Body of pancreas (tissue), 4 donors: ENCODE measurements around the gene SLC4A3. TPM values are rescaled to one million over a fixed set of nuclear protein-coding genes. Genes with fewer than 3 reads are reported as not detected.

Experiments
- ATAC-seq: fragments of 150-250 bp; one replicate; pipeline ENCODE4 v1.9.1; 2016
- DNase-seq, 4 donors: peaks; one replicate each; pipeline ENCODE4 v3.0.0-alpha.2; 2019
- H3K27ac ChIP-seq, 4 donors: fragments of 200-600 bp; sonication (generic); 1 replicate in 3 of 4; 2 replicates in 1 of 4; pipeline versions ENCODE4 v1.5.1 to v1.6.1; 2016 to 2019; ENCODE audit warnings: mild to moderate bottlenecking in 1 of 4, mixed read lengths in 1 of 4, moderate library complexity in 1 of 4
- H3K27me3 ChIP-seq, 2 donors: fragments of 200-600 bp; sonication (generic); one replicate each; pipeline ENCODE4 v1.6.0; 2016; ENCODE audit warnings: mild to moderate bottlenecking in 1 of 2
- H3K36me3 ChIP-seq, 2 donors: fragments of 200-600 bp; sonication (generic); replicated peaks in 1 of 2; 2 replicates each; pipeline ENCODE4 v1.5.1; 2016; ENCODE audit warnings: low read depth in 2 of 2; ENCODE audit not compliant: insufficient read depth in 1 of 2
- H3K4me1 ChIP-seq: fragments of 200-600 bp; sonication (generic); one replicate; pipeline ENCODE4 v1.6.0; 2016
- H3K4me3 ChIP-seq, 2 donors: fragments of 200-600 bp; sonication (generic); 1 replicate in 1 of 2; 2 replicates in 1 of 2; pipeline ENCODE4 v1.5.1; 2016 to 2019
- H3K9me3 ChIP-seq, 3 donors: fragments of 200-600 bp; sonication (generic); 1 replicate in 2 of 3; 2 replicates in 1 of 3; pipeline ENCODE4 v1.5.1; 2016
- CTCF ChIP-seq, 7 experiments: fragments of 450-650 bp in 4 of 7; fragments of 200-600 bp in 3 of 7; sonication (generic) in 3 of 7; IDR thresholded peaks; one replicate each; pipeline ENCODE4 v1.5.1; 2016 to 2019; ENCODE audit warnings: antibody characterized with exemption in 7 of 7
- POLR2A ChIP-seq, 3 donors: fragments of 450-650 bp; IDR thresholded peaks; one replicate each; pipeline ENCODE4 v1.6.1; 2016; ENCODE audit warnings: antibody characterized with exemption in 3 of 3, mild to moderate bottlenecking in 2 of 3
- WGBS, 2 donors: methylation state at CpG; one replicate each; pipeline ENCODE4 v1.1.5; 2017; 5-methylcytosine and 5-hydroxymethylcytosine counted together
- intact Hi-C: fragments of 100-400 bp; cut with DNase I; formaldehyde crosslinking; loops from one replicate; pipeline ENCODE4 v1.15.1; 2023
- total RNA-seq, 2 donors: library from RNA; depleted of rRNA; stranded (reverse); fragments of >200 nt; gene quantifications; one replicate each; pipeline ENCODE4 v1.1.0, GENCODE V29; 2016

Gene SLC4A3
- total RNA-seq, 2 donors from 2014 or later = 2.6 to 10.9 TPM

GRCh38 chr2:219641390-219642068, 14.1 kb downstream of the SLC4A3 start:
- Histone ChIP-seq H3K9me3 (no peaks in the 10 kb centered on the region), H3K27me3 (no peaks in the 10 kb centered on the region), H3K36me3 (no peaks in the 10 kb centered on the region), H3K27ac (no peak overlapping the region), H3K4me3 (no peak overlapping the region), H3K4me1 (peaks cover 5% of the 10 kb centered on the region)
- 80% methylated on average over 7 of the region's 7 CpGs for WGBS, 2 donors
- TF ChIP-seq CTCF (IDR thresholded peaks at IDR 0.05) (no peak), POLR2A (IDR thresholded peaks at IDR 0.05) (no peak)
- ATAC-seq (no peak), DNase-seq (no peak)
- intact Hi-C loops = no loop called here

GRCh38 chr2:219642069-219642454, 14.6 kb downstream of the SLC4A3 start:
- WGBS, 2 donors = 56 to 65% methylated on average over 8 of the region's 8 CpGs
- Histone ChIP-seq H3K27ac (no peak overlapping the region), H3K36me3 (no peaks in the 10 kb centered on the region), H3K4me1 (peaks cover 5% of the 10 kb centered on the region), H3K9me3 (no peaks in the 10 kb centered on the region), H3K4me3 (no peak overlapping the region), H3K27me3 (no peaks in the 10 kb centered on the region)
- no peak for DNase-seq
- ATAC-seq = no peak
- TF ChIP-seq POLR2A (IDR thresholded peaks at IDR 0.05) (no peak), CTCF (IDR thresholded peaks at IDR 0.05) (no peak)
- intact Hi-C loops = no loop called here

- intact Hi-C loops = no loop called here
- peaks cover 5% of the 10 kb centered on the region for H3K4me1 ChIP-seq
- TF ChIP-seq POLR2A (IDR thresholded peaks at IDR 0.05) = no peak
- TF ChIP-seq CTCF (IDR thresholded peaks at IDR 0.05) = peak; percentile 98 to 100 (median 100)
- H3K9me3 ChIP-seq = no peaks in the 10 kb centered on the region
- H3K27ac ChIP-seq = no peak overlapping the region
- WGBS, 2 donors = 4 to 18% methylated on average over 7 to 24 of the region's 24 CpGs
- no peak overlapping the region for H3K4me3 ChIP-seq
- H3K36me3 ChIP-seq = no peaks in the 10 kb centered on the region
- ATAC-seq = peak; percentile 98
- DNase-seq = peak; percentile 96 to 97 (median 96)
- no peaks in the 10 kb centered on the region for H3K27me3 ChIP-seq
Measured at GRCh38 chr2:219642465-219643083, 15.1 kb downstream of the SLC4A3 start.

- TF ChIP-seq CTCF (IDR thresholded peaks at IDR 0.05) (no peak), POLR2A (IDR thresholded peaks at IDR 0.05) (no peak)
- no peaks in the 10 kb centered on the region for H3K27me3 ChIP-seq
- H3K9me3 ChIP-seq = no peaks in the 10 kb centered on the region
- intact Hi-C loops = no loop called here
- WGBS, 2 donors = 50 to 70% methylated on average over 4 to 7 of the region's 7 CpGs
- H3K4me3 ChIP-seq = no peak overlapping the region
- DNase-seq = no peak
- H3K4me1 ChIP-seq = peaks cover 5% of the 10 kb centered on the region
- no peaks in the 10 kb centered on the region for H3K36me3 ChIP-seq
- H3K27ac ChIP-seq = no peak overlapping the region
- no peak for ATAC-seq
Measured at GRCh38 chr2:219643084-219643473, 15.6 kb downstream of the SLC4A3 start.
